RWPE1 (cell line): ENCODE results near the gene SHF.

Experiments used
- CTCF ChIA-PET: fragments of 350-600 bp; sonication (Branson Sonifier 250); formaldehyde crosslinking; extraction: SDS; loops from one replicate; lab custom pipeline; 2021; lab: Yijun Ruan, JAX
- POLR2A ChIA-PET: fragments of 400-600 bp; formaldehyde crosslinking; extraction: SDS; loops from one replicate; lab custom pipeline; 2020; ENCODE audit warnings: antibody characterized with exemption; ENCODE audit not compliant: low non-redundant PET; lab: Yijun Ruan, JAX
- DNase-seq: peaks from one replicate; pipeline ENCODE4 v3.0.0; 2012; ENCODE audit warnings: low spot score
- H3K27ac ChIP-seq: fragments of 450-650 bp; 2 replicates; pipeline ENCODE4 v1.5.1; 2017
- TF ChIP-seq, protein P1 (sequence below): fragments of 450-650 bp; conservative IDR thresholded peaks from 2 replicates; pipeline ENCODE4 v1.5.1; 2017; ENCODE audit warnings: low read depth, mild to moderate bottlenecking

SHF gene

DNA sequence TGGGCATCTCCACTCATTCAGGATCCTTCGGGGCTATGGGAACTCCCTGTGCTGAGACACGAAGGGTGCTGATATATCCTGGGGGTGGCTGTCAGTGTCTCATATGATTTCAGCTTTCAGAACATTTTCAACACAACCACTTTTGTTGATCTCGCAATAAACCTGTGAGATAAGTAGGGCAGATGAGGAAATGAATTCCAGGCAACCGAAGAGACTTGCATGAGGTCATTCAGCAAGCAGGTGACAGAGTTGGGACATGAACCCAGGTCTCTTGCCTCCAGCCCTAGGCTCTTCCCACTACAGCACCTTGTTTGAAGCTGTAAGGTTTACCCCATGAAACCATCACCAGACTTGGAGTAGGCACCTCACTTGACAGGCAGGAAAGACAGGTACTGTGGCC, 41.4 kb downstream of the SHF start:
- H3K27ac ChIP-seq: no peak overlapping the region
- ChIA-PET CTCF (interaction anchor here (2.0 to 2.5 kb wide), 2 partner anchors 16 to 28 kb away, joined by 8 to 9 read pairs; no protein-coding TSS in a partner anchor), POLR2A (no interaction called here)
- TF ChIP-seq, protein P1, sequence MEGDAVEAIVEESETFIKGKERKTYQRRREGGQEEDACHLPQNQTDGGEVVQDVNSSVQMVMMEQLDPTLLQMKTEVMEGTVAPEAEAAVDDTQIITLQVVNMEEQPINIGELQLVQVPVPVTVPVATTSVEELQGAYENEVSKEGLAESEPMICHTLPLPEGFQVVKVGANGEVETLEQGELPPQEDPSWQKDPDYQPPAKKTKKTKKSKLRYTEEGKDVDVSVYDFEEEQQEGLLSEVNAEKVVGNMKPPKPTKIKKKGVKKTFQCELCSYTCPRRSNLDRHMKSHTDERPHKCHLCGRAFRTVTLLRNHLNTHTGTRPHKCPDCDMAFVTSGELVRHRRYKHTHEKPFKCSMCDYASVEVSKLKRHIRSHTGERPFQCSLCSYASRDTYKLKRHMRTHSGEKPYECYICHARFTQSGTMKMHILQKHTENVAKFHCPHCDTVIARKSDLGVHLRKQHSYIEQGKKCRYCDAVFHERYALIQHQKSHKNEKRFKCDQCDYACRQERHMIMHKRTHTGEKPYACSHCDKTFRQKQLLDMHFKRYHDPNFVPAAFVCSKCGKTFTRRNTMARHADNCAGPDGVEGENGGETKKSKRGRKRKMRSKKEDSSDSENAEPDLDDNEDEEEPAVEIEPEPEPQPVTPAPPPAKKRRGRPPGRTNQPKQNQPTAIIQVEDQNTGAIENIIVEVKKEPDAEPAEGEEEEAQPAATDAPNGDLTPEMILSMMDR: no peak
- no peak for DNase-seq

DNA sequence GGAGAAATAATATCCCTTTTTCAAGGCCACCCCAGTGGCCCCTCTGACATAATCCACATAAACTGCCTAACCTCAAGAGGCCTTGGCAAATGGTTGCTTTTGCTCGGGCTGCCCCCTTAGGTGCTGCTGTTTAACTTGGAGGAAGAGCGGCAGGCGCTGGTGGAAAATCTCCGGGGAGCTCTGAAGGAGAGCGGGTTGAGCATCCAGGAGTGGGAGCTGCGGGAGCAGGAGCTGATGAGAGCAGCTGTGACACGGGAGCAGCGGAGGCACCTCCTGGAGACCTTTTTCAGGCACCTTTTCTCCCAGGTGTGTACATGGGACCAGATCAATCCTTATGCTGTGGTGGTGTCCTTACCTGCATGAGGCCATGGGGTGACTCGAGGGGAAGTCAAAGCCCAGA, 43.0 kb downstream of the SHF start:
- no peak for DNase-seq
- POLR2A ChIA-PET: no interaction called here
- CTCF ChIA-PET: interaction anchor here (0.6 kb wide), 1 partner anchor 12 kb away, joined by 4 read pairs; no protein-coding TSS in a partner anchor
- no peak overlapping the region for H3K27ac ChIP-seq
- TF ChIP-seq, protein P1: no peak

DNA sequence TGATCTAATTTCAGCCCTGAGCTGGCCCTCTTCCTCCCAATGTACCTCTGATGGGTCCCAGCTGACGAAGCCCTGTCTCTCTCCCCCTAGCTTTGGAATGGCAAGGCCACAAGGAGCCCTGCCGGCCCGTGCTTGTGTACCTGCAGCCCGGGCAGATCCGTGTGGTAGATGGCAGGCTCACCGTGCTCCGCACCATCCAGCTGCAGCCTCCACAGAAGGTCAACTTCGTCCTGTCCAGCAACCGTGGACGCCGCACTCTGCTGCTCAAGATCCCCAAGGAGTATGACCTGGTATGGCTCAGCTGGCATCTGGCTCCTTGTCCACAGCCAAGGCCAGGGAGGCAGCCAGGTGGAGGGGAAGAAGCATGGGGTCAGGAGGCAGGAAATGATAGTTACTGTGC, 43.8 kb downstream of the SHF start:
- ChIA-PET POLR2A (no interaction called here), CTCF (interaction anchor here (0.5 kb wide), 1 partner anchor 31 kb away, joined by 3 read pairs; no protein-coding TSS in a partner anchor)
- no peak for DNase-seq
- TF ChIP-seq, protein P1: no peak
- H3K27ac ChIP-seq: no peak overlapping the region

DNA sequence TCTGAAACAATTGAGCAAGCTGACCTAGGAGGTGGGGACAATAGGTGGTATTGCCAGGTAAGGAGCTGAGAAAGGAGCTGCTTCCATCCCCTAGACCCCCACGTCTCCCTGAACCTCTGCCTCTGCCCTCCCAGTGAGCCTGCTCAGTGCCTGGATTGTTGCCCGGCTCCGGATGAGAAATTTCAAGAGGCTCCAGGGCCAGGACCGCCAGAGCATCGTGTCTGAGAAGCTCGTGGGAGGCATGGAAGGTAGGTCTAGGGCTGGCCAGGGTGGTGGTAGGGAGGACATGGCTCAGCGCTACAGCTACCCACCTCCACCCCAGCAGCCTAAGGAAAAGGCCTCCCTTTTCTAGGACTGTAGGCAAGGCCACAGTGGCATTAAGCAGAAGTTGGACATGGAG, 44.7 kb downstream of the SHF start:
- ChIA-PET POLR2A (no interaction called here), CTCF (no interaction called here)
- TF ChIP-seq, protein P1: no peak
- no peak overlapping the region for H3K27ac ChIP-seq
- DNase-seq: no peak

DNA sequence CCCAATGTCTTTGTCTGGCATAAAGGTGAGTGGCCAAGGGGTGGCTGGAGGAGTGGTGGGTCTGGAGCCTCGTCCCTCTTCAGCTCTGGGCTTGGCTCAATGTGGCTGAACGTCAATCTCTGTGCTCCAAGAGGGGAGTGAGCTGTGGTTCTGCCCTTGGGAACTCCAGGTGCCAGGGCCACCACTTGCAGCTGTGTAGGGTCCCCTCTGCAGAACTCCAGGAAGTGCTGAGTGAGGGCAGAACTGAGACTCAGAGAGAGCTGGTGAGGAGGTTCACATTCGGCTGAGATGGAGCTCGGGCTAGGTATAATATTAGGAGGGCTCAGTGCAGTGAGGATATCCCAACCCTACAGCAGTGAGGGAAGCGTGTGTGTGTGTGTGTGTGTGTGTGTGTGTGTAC, 46.4 kb downstream of the SHF start:
- no peak overlapping the region for H3K27ac ChIP-seq
- ChIA-PET POLR2A (no interaction called here), CTCF (interaction anchor here (0.9 kb wide), 1 partner anchor 14 kb away, joined by 3 read pairs; no protein-coding TSS in a partner anchor)
- TF ChIP-seq, protein P1: no peak
- no peak for DNase-seq

DNA sequence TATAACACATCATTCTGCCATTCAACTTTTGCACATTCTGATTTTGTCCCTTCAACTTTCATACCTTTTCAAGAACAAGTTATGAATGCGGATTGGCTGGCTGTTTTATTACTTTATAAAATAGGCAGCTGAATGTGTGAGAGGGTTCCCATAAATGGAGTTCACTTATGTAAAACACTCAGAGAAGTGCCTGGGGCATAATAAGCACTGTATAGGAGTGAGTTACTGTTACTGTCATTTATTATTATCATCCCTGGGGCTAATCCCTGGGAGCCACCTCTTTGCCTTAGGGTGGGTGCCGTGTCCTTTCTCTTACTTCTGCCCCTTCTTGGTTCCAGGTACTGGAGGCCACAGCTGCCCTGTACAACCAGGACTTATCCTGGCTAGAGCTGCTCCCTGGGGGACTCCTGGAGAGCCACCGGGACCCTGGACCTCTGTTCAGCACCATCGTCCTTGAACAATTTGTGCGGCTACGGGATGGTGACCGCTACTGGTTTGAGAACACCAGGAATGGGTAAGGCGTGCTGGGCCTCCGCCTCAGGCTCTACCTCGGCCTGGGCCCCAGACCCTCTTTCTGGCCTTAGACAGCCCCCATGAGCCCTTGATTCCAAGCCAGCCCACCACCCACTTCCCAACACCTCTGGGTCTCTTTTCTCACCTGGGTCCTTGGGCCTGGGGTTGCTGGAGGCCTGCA, 47.1 kb downstream of the SHF start:
- no peak overlapping the region for H3K27ac ChIP-seq
- ChIA-PET POLR2A (no interaction called here), CTCF (interaction anchor here (0.9 kb wide), 1 partner anchor 23 kb away, joined by 3 read pairs; no protein-coding TSS in a partner anchor)
- no peak for DNase-seq
- TF ChIP-seq, protein P1: no peak
